Right lobe of liver (tissue), 4 donors: ENCODE measurements around the gene CHADL.

ENCODE experiments used
- POLR2A ChIP-seq: fragments of 450-650 bp; IDR thresholded peaks from one replicate; pipeline ENCODE4 v1.6.1; 2017; ENCODE audit warnings: antibody characterized with exemption, mild to moderate bottlenecking
- TF ChIP-seq, protein P1 (sequence below), 4 donors: fragments of 200-600 bp in 3 of 4; fragments of 450-650 bp in 1 of 4; IDR thresholded peaks; one replicate each; pipeline versions ENCODE4 v1.5.1 to v1.8.0; 2016 to 2022; ENCODE audit warnings: antibody characterized with exemption in 4 of 4, mild to moderate bottlenecking in 2 of 4
- donor health status: DM: no; HTN: no; CAD: no.
- donor health status: DM: no; HTN: no; CAD: no.
- donor health status: DM: no; HTN: yes; CAD: no.

- TF ChIP-seq, protein P1, sequence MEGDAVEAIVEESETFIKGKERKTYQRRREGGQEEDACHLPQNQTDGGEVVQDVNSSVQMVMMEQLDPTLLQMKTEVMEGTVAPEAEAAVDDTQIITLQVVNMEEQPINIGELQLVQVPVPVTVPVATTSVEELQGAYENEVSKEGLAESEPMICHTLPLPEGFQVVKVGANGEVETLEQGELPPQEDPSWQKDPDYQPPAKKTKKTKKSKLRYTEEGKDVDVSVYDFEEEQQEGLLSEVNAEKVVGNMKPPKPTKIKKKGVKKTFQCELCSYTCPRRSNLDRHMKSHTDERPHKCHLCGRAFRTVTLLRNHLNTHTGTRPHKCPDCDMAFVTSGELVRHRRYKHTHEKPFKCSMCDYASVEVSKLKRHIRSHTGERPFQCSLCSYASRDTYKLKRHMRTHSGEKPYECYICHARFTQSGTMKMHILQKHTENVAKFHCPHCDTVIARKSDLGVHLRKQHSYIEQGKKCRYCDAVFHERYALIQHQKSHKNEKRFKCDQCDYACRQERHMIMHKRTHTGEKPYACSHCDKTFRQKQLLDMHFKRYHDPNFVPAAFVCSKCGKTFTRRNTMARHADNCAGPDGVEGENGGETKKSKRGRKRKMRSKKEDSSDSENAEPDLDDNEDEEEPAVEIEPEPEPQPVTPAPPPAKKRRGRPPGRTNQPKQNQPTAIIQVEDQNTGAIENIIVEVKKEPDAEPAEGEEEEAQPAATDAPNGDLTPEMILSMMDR (IDR thresholded peaks at IDR 0.05): no peak
- no peak for TF ChIP-seq POLR2A
These were observed 13.5 kb upstream of the CHADL start for GRCh38 chr22:41254230-41254629.
